Stimulated activated CD4-positive, alpha-beta T cell treated with anti-CD3 and anti-CD28 coated beads, Interleukin-15, amount 100 ng/mL, for 1 hour (primary cell): ENCODE results near the gene SUPT3H.
"Not testable (repeated sequence)": the region's sequence is repeated elsewhere in the genome, so short reads cannot be mapped to it uniquely, and the experiment has no call there.

ENCODE experiments used
- DNase-seq, 2 donors: peaks; one replicate each; pipeline ENCODE4 v3.0.0-alpha.2; 2020; ENCODE audit warnings: low read depth in 1 of 2, low spot score in 1 of 2

The SUPT3H gene

DNA sequence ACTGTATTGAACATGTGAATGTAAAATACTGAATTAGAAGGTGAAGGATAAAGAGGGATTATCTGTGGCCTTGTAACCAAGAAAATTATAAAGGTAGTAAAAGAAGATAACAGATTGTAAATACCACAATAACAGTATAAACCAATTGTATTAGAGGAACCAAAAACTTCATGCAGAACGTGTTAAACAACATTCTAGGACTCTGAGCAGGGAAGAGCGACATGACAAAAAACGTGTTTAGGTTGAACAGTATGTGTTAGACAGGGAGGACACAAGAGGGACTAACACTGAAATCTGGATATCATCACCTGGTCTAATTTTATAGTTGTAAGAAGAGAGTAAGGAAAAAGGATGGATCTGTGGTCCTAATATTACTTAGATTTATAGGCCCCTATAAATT is 308.6 kb downstream of the SUPT3H start:
- no peak for DNase-seq

DNA sequence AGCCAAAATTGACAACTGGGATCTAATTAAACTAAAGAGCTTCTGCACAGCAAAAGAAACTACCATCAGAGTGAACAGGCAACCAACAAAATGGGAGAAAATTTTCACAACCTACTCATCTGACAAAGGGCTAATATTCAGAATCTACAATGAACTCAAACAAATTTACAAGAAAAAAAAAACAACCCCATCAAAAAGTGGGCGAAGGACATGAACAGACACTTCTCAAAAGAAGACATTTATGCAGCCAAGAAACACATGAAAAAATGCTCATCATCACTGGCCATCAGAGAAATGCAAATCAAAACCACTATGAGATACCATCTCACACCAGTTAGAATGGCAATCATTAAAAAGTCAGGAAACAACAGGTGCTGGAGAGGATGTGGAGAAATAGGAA is 310.3 kb downstream of the SUPT3H start:
- not testable (repeated sequence) for DNase-seq

DNA sequence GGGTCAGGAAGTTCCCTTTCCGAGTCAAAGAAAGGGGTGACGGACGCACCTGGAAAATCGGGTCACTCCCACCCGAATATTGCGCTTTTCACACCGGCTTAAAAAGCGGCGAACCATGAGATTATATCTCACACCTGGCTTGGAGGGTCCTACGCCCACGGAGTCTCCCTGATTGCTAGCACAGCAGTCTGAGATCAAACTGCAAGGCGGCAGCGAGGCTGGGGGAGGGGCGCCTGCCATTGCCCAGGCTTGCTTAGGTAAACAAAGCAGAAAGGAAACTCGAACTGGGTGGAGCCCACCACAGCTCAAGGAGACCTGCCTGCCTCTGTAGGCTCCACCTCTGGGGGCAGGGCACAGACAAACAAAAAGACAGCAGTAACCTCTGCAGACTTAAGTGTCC is 315.1 kb downstream of the SUPT3H start:
- not testable (repeated sequence) for DNase-seq

DNA sequence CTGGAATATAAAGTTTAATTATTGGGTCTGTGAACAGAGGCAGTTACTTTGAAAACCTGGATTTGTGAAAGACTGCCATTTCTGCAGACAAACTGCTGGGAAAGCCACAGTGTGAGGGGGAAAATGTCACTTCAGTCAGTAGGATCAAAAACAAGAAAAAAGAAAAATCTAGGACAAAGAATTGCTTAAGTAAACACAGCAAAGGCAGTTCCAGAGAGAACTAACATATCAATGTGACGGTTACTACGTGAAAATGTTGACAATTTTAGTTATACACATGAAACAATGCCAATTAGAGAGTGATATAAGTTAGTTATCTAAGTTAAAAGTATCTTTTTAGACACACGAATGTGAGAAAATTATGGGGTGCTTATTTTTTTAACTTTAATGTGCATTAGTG is 320.0 kb downstream of the SUPT3H start:
- no peak for DNase-seq

DNA sequence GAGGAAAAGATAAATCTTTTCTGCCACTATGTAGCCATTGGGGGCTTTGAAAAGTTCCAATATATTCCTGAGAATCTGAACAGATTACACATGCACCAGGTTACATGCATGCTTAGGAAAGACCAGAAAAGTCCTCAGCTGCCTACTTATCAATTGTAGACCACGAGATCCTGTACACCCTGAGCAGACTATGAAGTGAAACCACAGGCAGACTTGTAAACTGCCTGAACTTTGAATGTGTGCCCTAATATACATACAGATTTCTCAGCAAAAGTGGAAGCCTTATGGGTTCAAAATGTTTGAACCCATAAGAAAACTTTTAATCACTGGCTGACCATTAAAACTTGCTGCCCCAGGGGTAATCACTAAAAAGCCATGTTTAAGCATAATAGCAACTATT is 323.1 kb downstream of the SUPT3H start:
- no peak for DNase-seq

DNA sequence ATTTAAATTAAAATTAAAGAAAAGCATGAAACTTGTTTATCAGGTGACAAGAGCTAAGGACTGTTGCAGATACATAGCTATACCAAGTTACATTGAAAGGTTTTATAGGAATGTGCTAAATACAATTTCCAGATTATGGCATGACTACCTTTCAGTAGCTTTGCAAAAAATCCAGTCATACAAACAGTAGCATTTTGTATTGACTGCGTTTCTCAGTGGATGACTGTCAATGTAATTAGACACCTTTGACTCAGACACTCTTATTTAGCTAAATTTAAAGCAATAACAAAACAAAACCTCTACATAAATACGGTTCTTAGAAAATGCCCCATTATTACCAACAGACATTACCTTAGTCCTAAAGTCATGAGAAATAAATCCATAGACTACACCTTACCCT is 325.4 kb downstream of the SUPT3H start:
- no peak for DNase-seq

DNA sequence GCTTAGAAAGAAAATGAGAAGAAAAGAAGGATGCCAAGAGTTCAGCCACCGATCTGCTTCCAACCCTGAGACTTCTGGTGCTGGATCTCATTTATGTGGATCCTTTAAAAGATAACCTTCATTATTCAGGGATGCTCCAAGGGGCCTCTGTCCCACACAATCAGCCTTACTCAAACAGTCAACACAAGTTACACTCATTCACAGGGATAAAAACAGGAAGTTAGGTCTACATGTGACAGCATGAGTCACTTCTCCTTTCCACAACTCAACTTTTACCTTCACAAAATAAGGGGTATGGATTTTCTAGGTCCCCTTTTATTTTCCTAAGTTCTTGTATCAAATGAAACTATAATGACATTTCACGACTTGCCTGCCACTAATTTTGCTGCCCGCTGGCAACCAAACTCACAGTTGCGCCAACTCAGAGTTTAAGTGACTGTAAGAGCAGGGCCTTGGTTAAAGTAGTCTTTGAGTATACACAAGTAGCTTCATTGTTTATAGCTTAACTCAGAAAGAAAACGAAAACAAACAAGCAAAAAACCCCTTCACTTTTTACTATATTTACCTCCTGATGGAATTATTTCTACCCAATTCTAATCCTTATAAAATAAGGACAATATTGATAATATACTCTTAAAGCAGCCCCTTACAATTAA is 328.4 kb downstream of the SUPT3H start:
- DNase-seq = no peak

DNA sequence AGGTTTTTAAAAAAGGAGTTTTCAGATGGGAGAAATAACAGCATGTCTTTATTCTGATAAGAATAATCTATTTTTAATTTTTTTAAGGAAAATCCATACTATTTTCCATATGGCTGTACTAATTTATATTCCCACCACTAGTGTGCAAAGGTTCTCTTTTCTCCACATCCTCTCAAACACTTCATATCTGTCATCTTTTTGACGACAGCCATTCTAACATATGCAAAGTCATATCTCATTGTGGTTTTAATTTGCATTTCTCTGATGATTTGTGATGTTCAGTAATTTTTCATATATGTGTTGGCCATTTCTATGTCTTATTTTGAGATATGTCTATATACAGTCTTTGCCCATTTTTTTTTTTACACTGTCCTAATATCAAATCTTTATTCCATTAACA is 330.2 kb downstream of the SUPT3H start:
- DNase-seq = no peak

DNA sequence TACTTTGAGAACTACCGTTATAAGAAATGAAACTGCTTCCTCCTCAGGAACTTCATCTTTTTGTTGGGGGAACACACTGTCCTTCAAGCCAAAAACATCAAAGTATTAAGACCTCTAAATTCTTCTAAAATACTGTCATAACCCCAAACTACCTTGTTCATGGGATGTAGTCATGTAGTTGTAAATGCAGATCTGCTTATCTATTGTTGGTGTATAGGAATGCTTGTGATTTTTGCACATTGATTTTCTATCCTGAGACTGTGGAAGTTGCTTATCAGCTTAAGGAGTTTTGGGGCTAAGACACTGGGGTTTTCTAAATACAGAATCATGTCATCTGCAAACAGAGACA is 332.5 kb downstream of the SUPT3H start:
- no peak for DNase-seq

DNA sequence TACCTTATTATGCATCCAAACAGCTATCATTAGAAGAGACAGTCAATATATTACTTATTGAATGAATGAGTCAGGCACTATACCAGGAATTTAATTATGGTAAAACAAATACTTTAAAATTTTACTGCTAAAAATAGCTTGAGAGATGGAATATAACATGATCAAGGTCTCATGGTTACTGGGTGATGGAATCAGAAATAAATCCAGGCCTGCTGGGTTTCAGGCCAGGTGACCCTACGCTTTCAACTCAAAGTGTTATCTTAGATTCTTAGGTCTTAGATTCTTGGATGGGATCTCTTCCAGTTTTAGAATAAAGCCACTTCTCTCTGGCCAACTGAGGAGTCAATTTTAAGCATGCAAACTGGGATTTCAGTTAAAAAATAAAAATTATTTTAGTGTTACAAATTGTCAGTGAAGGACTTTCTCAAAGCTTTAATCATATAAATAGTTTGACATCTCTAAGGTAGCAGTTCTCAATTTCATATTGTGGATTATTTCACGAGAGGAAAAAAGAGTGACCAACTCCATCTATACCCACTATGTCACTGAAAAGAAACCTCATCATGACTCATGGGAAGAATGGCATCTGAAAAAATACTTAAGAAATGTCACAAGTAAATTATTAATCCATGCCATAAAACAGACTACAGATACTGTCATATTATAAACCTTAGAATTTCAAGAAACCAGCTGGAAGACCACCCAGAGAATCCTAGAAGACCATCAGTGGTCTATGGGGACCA is 333.1 kb downstream of the SUPT3H start:
- no peak for DNase-seq

DNA sequence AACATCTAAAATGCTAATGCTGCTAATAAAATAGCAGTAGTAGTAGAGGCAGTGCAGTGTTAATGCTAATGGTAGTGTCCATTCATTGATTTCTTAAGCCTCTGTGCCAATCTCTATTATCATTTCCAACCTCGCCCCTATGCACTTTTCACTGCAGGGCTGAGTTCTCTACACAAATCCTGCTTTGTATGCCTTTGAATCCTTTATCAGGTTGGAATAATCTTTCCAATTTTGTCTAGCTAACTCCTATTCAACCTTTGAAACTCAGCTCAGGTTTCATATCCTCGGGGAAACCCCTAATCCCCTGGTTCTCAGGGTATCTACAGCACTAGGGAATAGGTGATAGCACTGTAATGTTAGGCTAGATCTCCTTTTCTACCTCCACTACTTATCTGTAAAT is 333.6 kb downstream of the SUPT3H start:
- no peak for DNase-seq

DNA sequence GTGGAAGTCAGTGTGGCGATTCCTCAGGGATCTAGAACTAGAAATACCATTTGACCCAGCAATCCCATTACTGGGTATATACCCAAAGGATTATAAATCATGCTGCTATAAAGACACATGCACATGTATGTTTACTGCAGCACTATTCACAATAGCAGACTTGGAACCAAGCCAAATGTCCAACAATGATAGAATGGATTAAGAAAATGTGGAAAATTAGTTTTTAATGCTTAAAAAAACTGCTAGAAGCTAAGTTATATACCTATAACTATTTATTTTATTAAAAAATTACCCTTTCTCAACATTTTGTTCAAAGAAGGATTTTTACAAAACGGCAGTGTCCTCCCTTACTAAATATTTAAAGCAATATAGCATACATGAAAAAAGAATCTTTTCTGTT is 335.1 kb downstream of the SUPT3H start:
- DNase-seq = not testable (repeated sequence)

DNA sequence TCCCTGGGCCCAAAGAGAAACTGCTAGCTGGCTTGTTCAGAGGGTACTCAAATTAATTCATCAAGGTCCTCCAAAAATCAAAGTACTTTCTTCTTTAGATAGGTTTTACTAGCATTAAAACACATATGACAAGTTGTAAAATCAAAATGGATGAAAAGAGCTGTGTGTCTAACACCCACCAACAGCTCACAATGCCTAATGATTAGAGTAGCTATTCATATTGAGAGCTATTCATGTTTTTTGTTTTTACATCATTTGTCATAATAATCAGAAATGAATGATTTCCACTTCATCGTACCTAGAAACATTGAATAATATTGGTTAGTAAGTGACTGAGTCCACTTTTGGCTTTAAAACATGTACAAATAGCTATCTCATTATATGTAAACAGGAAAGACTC is 339.5 kb downstream of the SUPT3H start:
- no peak for DNase-seq

DNA sequence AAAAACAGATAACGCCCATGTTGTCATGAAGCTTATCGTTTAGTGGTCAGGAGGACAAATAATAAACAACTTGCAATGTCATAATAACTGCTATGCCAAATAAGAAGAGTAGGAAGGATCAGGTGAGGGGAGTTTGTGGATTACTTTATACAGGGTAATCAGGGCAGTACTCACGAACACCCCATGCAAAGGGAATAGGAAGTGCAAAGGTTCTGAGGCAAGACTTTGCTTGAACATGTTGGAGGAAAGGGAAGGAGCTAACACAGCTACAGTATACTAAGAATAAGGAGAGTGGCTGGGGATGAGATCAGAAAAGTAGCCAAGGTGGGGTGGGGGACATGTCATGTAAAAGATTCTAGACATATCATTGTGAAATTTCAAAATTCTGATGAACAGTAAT is 341.6 kb downstream of the SUPT3H start:
- no peak for DNase-seq

DNA sequence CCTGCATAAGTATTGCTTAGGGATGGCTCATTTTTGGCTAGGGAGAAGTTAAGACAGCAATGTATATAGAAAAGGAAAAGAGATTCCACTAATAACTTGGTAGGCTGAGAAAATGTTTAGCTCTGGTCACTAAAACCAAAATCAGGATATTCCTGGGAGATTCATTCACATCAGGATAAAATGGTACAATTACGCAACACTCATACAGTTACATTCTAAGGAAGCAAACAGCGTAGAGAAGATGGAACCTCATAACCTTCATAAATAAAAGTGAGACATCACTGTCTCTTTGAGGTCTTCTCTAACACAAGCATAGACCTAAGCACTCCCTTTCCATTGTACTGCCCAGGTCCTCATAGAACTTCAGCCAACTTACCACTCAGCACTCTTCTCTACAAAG is 345.3 kb downstream of the SUPT3H start:
- no peak for DNase-seq

DNA sequence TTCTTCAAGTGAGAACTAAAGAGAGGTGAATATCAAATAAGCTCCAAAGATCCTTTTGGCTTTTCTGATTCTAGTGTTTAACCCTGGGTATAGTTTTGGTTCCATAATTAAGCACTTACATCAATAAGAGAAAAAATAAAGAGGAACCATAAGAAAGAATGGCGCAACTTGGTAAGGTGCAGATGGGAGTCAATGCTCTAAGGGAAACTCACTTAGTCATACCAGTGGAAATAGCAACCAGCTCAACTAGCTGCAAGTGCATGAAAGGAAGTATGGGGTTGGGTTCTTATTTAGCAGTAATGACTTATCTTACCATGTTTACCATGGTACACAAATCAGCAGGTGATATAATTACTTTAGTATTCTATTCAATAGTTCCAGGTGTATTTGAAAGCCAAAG is 346.1 kb downstream of the SUPT3H start:
- DNase-seq = no peak

DNA sequence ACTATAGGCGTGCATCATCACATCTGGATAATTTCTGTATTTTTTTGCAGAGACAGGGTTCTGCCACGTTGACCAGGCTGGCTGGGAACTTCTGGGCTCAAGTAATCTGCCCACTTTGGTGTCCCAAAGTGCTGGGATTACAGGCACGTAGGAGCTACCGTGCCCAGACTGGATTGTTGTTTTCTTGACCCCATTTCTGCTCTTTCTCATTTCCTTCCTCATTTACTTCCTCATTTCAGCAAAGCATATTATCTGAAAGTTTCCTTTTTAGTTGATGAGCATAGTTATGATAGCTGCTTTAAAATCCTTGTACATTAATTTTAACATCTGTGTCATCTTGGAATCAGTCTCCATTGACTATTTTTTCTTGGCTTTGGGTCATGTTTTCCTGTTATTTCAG is 350.6 kb downstream of the SUPT3H start:
- DNase-seq = no peak

DNA sequence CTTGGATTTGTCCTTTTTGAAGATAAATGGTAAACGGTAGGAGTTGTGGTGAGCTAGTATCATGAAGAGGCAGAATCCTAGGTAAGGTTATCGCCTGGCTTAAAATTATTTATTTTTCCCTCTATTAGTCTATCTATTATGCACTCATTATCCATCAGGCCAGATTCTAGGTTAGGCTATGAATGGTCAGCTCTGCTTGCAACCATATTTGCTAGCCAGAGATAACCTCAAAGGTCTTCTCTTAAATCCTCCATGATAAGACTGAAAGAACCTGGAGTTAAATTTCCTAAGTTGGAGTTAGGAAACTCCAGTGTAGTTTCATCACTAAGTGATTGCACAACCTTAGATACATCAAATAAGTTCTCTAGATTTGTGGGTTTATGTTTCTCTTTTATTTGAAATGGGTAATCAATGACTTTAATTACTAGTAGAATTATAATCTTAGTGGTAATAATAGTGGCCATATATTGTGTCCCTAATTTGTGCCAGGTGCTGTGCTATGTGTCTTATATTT is 351.7 kb downstream of the SUPT3H start:
- no peak for DNase-seq

DNA sequence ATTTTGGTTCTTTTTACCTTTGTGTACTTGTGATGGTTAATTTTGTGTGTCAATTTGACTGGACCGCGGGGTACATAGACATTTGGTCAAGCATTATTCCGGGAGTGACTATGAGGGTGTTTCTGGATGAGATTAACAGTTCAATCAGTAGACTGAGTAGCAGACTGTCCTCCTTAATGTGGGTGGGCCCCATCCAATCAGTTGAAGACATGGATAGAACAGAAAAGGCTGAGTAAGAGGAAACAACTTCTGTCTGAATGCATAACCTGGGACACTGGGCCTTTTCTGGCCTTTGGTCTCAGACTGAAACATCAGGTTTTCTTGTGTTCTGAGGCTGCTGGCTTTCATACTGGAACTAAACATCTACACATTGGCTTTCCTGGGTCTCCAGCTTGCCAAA is 353.1 kb downstream of the SUPT3H start:
- DNase-seq = no peak

DNA sequence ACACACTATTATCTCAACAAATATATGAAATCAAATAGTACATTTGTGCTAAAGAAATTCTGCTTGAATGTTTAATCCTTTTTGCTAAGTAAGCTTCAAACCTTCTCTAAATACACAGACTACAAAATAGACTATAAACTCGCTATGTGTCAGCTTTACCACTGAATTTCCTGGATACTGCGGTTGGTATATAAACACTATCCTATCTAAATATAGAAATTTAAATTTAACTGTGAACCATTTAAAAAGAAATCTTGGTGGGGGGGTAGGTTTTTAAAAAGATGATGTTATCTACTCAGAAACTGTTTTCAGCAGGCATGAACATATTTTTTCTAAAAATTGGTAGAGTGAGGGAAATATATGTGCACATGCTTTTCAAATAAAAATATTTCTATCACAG is 356.1 kb downstream of the SUPT3H start:
- DNase-seq = no peak

DNA sequence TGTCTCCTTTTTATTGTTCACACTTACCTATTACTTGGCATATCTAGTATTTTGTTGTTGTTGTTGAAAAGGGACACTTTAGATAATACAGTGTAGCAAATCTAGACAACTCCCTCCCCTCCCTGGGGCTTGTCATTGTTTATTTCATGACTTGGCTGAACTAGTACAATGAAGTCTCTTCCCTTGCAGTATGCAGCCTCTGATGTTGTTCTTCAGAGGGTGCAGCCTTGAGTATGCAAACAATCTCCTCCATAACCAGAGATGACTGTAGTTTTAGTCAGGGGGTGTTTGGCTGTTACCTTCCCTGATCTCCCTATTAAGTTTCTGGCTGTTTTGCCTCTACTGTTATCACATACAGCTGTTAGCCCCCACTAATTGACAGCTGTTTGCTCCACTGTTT is 365.0 kb downstream of the SUPT3H start:
- DNase-seq = no peak

DNA sequence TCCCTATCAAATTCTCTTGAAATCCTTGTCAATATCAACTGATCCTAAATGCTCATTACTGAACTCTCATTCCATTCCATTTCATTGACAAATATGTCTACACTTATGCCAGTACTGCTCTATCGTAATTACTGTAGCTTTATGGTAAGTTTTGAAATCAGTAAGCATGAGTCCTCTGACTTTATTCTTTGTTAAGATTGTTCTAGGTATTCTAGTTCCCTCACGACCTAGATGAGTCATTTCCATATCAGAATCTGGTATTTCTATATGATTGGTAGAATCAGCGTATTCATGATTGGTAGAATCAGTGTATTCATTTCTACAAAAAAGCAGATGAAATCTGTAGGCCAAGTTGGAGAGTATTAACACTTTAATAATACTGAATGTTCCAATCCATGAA is 368.2 kb downstream of the SUPT3H start:
- no peak for DNase-seq

DNA sequence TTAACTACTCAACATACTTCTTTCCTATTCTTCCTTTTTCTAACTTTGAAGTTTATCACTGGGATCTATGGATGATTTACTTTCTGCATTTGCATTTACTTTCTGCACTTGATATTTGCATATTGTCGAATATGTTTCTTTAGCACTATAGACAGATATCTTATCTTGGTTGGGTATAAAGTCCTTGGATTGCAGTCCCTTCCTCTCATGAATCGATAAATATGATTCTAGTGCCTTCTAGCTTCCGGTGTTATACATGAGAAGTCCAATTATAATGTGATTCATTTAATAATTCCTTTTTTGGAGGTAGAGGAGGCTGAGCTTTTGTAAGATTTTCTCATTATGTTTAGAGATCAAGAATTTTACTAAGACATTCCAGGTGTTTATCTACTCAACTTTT is 370.8 kb downstream of the SUPT3H start:
- no peak for DNase-seq
